ENCODE measurements around the gene PPP2R1A.

Gene PPP2R1A

DNA sequence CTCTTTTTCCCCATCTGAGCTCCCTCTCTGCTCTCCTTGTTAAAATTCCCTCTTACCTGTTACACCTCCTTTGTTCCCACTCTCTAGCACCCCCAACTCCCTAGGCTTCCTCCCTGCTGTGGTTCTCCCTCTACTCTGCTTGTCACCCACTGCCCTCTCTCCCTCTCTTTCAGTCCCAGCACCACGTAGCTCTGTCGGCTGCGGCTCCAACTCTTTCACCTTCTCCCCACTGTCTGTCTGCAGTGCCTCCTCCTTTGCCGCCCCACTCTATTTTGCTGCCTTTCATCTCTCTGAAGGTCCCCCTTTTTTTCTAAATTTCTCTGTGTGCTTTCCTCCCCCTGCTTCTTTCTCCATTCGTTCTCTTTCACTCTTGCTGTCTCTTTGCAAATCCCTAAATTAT, 19.5 kb upstream of the PPP2R1A start:
- Mint-ChIP-seq H3K9me3 (peaks cover 67% of the 10 kb centered on the region), H3K4me3 (peak overlapping the region; percentile 96), H3K27ac (no peak overlapping the region), H3K36me3 (ENCODE audit: low read depth) (peaks cover 66% of the 10 kb centered on the region), H3K4me1 (peaks cover 25% of the 10 kb centered on the region), H3K27me3 (ENCODE audit: low read depth, poor library complexity) (peaks cover 11% of the 10 kb centered on the region)
- TF ChIP-seq, protein P1, sequence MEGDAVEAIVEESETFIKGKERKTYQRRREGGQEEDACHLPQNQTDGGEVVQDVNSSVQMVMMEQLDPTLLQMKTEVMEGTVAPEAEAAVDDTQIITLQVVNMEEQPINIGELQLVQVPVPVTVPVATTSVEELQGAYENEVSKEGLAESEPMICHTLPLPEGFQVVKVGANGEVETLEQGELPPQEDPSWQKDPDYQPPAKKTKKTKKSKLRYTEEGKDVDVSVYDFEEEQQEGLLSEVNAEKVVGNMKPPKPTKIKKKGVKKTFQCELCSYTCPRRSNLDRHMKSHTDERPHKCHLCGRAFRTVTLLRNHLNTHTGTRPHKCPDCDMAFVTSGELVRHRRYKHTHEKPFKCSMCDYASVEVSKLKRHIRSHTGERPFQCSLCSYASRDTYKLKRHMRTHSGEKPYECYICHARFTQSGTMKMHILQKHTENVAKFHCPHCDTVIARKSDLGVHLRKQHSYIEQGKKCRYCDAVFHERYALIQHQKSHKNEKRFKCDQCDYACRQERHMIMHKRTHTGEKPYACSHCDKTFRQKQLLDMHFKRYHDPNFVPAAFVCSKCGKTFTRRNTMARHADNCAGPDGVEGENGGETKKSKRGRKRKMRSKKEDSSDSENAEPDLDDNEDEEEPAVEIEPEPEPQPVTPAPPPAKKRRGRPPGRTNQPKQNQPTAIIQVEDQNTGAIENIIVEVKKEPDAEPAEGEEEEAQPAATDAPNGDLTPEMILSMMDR (IDR thresholded peaks at IDR 0.05) = no peak
- DNase-seq = peak; percentile 12

DNA sequence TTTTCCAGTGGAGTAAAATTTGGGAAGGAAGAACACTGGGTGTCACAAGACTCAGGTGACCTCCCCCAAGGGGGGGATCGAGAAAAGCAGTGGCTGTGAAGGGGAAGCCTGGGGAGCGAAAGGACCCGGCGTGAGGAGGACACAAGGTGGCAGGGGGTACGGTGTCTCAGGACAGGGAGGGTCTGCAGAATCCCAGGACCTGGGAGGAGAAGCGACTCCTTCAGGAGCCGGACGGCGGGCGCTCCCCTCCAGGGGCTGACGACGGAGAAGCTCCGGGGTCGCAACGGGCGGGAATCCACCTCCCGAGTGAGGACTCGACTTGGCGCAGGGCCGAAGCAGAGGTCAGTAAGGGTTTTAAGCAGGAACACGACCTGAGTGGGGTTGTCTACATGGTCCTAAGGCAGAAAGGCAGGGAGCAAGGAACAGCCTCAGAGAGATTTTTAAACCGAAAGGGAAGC, 19.0 kb upstream of the PPP2R1A start:
- Mint-ChIP-seq H3K27me3 (ENCODE audit: low read depth, poor library complexity) (peaks cover 11% of the 10 kb centered on the region), H3K27ac (no peak overlapping the region), H3K36me3 (ENCODE audit: low read depth) (peaks cover 60% of the 10 kb centered on the region), H3K4me3 (peak overlapping the region; percentile 96), H3K9me3 (peaks cover 68% of the 10 kb centered on the region), H3K4me1 (peaks cover 25% of the 10 kb centered on the region)
- peak; percentile 52 for DNase-seq
- TF ChIP-seq, protein P1 (IDR thresholded peaks at IDR 0.05) = no peak

DNA sequence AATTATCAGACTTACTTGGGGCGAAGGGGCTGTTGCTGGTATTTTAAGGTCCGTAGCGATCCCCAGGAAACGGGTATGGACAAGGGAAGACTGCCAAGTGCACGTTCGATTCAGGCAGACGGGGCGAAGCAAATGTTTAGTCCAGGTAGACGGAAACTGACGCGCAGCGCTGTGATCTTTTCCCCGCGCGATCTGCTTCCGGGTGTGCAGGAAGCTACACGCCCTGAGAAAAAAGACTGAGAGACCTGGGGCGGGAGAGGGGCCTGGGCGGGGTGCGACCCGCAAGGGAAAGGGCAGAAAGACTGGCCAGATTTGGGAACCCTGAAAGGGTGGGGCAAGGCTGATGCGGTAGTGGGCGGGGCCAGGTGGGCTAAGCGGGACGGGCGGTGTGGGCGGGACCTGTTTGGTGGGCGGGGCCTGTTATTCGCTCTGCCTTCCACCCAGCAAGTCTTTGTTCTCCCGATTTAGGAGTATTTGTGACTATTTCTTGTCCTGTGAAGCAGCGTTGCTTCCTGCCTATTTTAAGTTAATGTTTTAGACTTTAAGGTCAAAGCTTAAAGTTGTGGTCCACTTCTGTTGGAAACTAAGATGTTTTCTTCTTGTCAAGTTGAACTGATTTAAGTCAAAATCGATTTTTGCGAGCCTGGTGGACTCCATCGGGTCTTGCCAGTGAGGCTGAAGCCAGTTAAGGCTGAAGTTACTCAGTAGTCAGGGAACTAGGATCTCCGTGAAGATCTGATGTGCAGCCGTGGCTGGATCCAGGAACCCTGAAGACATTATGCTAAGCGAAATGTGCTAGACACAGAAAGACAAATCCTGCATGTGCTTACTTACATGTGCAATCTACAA, 18.3 kb upstream of the PPP2R1A start, which contains the start of gene ZNF836:
TSS of gene ZNF836 (minus strand) at position 301 of the 849 bp plus-strand sequence. CDS start 3,549 bp downstream, outside the sequence.
- Mint-ChIP-seq H3K27ac (no peak within 1 kb of the TSS), H3K27me3 (ENCODE audit: low read depth, poor library complexity) (peaks cover 11% of the 10 kb centered on the region), H3K36me3 (ENCODE audit: low read depth) (peaks cover 54% of the 10 kb centered on the region), H3K9me3 (peaks cover 71% of the 10 kb centered on the region), H3K4me3 (peak within 1 kb of the TSS; percentile 96), H3K4me1 (peaks cover 25% of the 10 kb centered on the region)
- TF ChIP-seq, protein P1 (IDR thresholded peaks at IDR 0.05) = no peak
- DNase-seq = peak; percentile 88

DNA sequence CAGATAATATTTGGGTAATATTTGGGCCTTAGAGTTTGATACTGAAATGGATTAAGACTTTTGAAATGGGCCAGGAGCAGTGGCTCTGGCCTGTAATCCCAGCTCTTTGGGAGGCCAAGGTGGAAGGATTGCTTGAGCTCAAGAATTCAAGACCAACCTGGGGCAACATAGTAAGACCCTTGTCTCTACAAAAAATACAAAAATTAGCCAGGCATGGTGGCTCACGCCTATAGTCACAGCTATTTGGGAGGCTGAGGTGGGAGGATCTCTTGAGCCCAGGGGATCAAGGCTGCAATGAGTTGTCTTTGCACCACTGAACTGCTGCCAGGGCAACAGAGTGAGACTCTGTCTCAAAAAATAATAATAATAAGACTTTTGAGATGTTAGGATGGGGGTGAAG, 17.5 kb upstream of the PPP2R1A start:
- TF ChIP-seq, protein P1 (IDR thresholded peaks at IDR 0.05) = no peak
- H3K36me3 Mint-ChIP-seq (ENCODE audit: low read depth) = peaks cover 46% of the 10 kb centered on the region
- H3K27me3 Mint-ChIP-seq (ENCODE audit: low read depth, poor library complexity) = peaks cover 11% of the 10 kb centered on the region
- H3K4me1 Mint-ChIP-seq = peaks cover 25% of the 10 kb centered on the region
- peaks cover 71% of the 10 kb centered on the region for H3K9me3 Mint-ChIP-seq
- H3K4me3 Mint-ChIP-seq = peak overlapping the region; percentile 96
- no peak for DNase-seq
- no peak overlapping the region for H3K27ac Mint-ChIP-seq

DNA sequence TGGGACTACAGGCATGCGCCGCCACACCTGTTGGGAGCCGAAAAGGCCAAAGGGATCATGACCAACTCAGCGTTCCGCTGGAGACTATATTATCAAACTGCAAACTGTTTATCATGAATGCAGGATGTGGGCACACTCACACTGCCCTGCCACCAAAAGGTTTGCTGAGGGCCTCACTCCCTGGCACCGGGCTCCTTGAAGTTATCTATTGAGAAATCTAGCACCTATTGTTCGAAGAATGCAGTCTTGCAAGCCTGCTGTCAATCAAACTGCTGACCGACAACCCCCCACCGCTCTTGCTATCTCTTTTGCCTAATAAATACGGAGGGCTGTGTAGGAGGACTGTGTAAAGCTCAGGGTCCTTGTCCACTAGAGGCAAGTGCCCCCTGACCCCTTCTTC, 13.3 kb upstream of the PPP2R1A start:
- TF ChIP-seq, protein P1 (IDR thresholded peaks at IDR 0.05) = no peak
- Mint-ChIP-seq H3K4me3 (no peak overlapping the region), H3K4me1 (peaks cover 5% of the 10 kb centered on the region), H3K27ac (no peak overlapping the region), H3K9me3 (peaks cover 53% of the 10 kb centered on the region), H3K27me3 (ENCODE audit: low read depth, poor library complexity) (peaks cover 10% of the 10 kb centered on the region), H3K36me3 (ENCODE audit: low read depth) (peaks cover 14% of the 10 kb centered on the region)
- no peak for DNase-seq
